ENCODE results near the gene BARX1.
"Not testable (repeated sequence)": the region's sequence is repeated elsewhere in the genome, so short reads cannot be mapped to it uniquely, and the experiment has no call there.

BARX1 gene

DNA sequence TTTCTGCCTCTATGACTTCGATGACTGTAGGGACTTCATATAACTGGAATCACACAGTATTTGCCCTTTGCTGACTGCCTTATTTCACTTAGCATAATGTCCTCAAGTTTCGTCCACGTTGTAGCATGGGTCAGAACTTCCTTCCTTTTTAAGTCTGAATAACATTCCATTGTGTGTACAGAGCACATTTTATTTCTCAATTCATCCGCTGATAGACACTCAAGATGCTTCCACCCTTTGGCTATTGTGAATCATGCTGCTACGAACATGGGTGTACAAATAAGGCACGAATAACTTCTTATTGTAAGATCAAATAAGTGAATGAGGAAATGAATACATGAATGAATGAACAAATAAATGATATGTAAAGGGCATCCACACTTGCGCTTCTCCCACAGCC is 13.0 kb downstream of the BARX1 start:
- DNase-seq, result no peak
- intact Hi-C loops (cut with DNase I), result no loop called here

DNA sequence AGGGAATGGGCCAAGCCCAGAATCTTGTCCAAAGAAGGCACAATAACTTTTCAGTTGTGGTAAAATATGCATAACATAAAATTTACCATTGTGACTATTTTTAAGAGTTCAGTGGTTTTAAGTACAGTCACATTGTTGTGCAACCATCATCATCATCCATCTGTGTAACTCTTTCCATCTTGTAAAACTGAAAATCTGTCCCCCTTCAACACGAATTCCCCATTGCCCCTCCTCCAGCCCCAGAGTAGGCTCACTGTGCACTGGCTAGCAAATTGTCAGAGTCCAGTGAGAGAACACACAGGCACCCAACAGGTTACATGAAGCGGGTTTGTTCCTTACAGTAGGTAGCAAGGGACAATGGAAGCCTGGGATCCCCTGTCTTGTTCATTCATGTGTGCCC is 13.7 kb downstream of the BARX1 start:
- intact Hi-C loops (cut with DNase I), result no loop called here
- no peak for DNase-seq

DNA sequence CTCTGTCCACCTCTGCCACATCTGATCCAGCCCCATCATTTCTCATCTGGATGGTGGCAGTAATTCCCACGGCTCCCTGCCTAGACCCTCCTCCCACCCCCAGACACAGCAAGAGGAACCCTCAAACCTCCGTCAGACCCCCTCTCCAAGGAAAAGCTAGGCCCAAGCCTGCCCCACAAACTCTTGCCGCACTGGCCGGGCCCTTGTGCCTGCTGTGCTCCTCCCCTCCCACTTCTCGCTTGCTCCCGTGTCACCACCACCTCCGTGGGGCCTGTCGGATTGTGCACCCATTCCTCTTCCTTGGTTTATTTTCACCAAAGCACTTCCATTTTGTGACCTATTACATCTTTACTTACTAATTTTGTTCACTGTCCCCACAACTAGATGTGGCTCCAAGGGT is 14.2 kb downstream of the BARX1 start:
- no peak for DNase-seq
- intact Hi-C loops (cut with DNase I), result no loop called here

DNA sequence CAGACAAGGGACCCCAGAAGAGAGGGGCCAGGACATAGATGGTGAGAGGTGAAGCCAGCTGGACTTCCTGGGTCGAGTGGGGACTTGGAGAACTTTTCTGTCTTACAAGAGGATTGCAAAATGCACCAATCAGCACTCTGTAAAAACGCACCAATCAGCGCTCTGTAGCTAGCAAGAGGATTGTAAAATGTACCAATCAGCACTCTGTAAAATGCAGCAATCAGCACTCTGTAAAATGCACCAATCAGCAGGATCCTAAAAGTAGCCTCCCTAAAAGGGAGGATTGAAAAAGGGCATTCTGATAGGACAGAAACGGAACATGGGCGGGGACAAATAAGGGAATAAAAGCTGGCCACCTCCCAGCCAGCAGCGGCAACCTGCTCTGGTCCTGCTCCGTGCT is 15.6 kb downstream of the BARX1 start:
- DNase-seq; intact Hi-C loops (cut with DNase I): not testable (repeated sequence)

DNA sequence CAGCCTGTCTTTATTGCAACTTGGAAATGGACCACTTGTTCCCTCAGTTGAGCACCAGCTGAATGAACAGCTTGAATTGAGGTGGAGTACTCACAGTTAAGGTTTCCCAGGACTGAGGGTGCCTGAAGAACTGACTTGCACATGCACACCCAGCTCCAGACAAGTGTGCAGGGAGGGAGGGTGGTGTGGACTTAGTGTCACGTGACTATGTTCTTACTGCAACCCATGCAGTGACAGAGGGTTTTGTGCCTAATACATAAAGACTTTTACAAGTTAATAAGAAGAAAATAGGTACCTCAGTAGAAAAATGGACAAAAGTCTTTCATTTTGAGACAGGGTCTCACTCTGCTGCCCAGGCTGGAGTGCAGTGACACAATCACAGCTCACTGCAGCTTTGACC is 18.0 kb downstream of the BARX1 start:
- no peak for DNase-seq
- intact Hi-C loops (cut with DNase I), result no loop called here

DNA sequence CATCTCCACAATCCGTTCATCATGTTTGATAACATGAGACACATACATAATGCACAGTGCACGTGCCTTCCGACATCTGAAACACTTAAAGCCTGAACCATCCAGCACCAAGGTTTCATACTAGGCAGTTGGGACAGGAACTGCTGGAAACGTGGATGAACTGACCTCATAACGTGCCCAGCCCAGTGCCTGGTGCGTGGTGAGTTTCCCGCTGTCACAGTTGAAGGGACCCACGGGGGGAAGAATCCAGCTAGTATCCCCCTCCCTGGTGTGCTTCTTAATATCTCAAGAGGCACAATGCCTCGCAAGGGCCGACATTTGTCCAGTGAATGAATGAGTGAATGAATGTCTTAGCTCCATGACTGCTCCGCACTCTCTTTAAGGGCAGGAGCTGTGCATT is 23.2 kb downstream of the BARX1 start:
- no peak for DNase-seq
- intact Hi-C loops (cut with DNase I), result no loop called here

DNA sequence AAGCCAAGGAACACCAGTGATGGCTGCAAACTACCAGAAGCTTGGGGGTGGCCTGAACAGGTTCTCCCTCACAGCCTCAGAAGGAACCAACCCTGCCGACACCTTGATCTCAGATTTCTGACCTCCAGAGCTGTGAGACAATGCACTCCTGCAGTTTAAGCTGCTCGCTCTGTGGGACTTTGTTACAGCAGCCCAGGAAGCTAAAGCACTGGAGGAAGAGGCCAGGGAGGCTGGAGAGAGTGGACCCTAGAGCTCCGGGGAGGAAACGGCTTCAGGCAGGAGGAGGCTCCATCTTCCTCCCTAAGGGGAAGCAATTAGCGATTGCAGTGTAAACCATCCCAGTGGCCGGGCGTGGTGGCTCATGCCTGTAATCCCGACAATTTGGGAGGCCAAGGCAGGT is 25.1 kb downstream of the BARX1 start:
- intact Hi-C loops (cut with DNase I), result no loop called here
- DNase-seq, result no peak

DNA sequence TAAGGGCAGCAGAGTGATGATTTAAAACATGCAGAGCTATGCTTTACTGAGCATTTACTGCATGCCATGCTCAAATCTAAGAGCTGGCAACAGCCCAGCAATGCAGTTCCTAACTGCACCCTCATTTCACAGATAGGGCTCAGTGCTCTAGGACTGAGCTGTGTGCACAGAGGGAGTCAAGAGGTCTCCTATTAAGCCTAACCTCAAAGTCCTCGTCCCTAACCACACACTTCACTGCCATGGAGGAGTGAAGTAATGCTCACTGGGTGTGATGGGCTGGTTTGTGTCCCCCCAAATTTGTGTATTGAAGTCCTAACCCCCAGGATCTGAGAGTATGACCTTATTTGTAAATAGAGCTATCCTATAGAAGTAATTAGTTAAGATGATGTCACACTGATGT is 25.9 kb downstream of the BARX1 start:
- no peak for DNase-seq
- intact Hi-C loops (cut with DNase I), result no loop called here

DNA sequence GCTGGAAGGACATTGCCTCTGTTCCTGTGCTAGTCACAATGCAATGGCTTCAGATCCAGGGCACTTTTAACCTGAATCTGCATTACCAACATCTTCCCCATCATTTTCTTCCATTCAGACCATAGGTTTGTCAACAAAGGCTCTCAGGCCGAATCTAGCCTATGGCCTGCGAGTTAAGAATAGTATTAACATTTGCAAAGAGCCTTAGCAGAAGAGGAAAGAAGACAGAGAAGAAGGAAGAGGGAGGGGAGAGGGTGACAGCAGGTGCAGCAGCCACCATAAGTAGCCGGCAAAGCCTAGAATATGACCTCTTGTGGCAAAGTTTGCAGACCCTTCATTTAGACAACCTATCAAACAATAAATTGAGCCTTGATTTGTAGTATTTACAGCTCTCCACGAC is 32.6 kb downstream of the BARX1 start:
- intact Hi-C loops (cut with DNase I), result no loop called here
- no peak for DNase-seq

DNA sequence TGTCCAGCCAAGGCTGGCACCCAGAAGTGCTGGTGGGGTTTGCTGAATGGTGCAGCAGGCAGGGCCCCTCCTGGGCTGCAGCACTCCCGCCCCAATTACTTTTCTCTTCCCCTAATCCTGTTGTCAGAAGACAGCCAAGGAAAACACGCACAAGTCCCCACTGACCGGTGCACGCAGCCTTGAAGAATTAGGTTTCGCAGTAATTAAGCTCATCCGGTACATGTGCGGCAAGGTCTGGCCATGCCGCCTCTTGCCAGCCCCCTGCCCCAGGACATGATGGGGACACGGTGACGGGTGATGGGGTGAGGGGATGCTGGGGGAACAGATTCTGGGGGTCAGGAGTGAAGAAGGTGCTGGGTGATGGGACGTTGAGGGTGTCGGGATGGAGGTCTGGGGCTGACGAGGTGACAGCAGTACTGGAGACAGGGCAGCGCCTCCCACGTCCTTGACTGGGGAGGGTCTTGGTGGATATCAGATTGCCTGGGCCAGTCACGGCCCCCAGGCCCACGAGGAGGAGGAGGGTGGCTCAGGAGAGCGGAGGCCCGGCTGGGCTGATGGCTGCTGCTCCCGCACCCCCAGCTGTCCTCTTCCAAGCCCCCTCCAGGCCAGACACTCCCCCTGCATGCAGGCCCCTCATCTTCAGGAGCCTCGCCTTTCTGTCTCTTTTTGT is 34.9 kb downstream of the BARX1 start:
- DNase-seq, result no peak
- intact Hi-C loops (cut with DNase I), result no loop called here

DNA sequence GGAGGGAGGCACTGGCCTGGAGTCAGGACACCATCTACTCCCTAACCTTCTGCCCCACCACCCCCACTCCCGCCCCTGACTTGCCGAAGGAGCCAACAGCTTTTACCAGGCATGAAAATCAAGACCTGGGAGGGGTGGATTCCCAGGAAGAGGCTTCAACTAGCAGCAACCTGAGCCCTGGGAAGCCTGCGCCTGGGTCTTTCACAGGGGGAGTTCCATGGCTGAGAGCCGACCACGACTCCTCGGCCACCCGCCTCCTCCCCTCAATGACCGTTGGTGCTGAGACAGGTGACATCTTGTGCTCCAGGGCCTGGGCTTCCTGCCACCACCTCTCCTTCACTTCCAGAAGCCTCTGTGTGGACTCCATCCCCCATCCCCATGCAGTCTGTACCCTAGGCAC is 37.1 kb downstream of the BARX1 start:
- no peak for DNase-seq
- intact Hi-C loops (cut with DNase I), result no loop called here

DNA sequence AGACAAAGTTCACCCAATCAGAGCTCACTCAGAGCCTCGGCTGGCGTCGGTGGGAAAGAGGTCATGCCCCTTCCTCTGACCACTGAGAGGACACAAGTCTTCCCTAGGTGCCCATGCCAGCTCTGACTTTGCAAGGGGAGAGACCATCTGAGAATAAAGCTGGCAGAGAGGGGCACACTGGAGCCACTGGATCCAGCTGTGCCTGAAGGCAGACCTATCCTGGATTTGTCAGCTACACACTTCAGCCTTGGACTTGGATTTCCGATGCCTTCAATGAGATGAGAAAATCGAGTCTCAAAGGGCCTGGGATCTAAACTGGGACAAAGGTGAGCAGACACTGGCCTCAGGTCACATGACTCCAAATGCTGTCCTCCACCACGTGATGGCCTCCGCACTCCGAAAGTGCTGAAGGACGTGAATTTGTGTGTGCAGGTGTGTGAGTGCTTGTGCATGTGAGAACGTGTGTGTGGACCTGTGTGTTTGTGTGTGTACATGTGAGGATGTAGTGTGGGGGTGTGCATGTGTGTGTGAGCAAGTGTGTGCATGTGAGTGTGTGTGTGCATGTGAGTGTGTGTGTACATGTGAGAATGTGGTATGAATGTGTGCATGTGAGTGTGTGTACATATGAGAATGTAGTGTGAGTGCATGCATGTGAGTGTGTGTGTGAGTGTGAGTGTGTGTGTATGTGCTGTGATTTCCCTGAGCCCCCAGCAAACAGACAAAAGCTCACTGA is 37.9 kb downstream of the BARX1 start:
- no peak for DNase-seq
- intact Hi-C loops (cut with DNase I), result no loop called here

DNA sequence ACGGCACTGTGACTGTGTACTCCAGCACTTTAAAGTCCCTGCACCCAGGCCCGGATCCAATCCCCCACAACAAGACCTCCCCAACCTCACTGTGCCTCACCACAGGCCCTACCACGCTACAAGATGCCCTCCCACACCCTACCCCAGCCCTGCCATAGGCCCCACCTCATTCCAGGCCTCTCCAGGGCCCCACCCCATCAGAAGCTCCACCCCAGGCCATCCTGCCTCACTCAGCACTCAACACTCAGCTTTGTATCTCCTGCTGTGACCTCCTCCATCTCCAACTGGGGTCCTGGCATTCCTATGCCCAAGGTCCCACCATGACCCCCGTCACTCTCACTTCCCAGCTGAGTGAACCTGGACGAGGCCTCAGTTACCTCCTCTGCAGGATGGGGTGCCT is 38.8 kb downstream of the BARX1 start:
- DNase-seq, result no peak
- intact Hi-C loops (cut with DNase I), result no loop called here

DNA sequence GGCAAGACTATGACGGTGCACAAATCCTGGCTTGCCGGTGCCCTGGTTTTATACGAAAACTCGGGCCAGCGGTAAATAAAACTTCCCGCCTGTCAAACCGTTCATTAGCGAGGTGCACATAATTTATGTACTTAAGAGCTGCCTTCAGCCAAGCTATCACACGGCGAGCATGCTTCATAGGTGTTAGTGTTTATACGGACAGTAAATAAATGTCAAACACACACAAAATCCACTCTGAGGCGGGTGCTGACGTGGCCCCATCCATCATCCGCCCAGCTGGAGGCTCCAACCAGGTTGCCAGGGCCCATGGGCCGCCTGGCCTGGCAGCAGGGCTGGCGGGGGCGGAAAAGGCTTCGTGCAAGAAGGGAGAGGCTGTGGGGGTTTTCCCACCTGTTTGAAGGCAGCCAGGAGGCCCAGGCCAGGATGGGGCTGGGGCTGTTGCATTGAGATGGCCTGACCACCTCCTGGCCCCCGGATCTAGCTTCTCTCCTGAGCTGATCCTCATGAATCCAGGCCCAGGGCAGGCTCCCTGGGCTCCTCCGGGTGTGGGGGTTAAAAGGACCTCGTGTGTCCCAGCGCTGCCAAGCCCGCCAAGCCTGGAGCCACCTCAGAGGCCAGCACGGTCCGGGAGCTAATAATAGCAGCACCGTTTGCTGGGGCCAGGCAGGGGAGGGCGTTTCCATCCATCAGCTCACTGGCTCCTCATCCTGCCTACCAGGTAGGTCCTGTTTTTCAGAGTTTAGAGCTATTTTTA is 43.2 kb downstream of the BARX1 start:
- no peak for DNase-seq
- intact Hi-C loops (cut with DNase I), result no loop called here

DNA sequence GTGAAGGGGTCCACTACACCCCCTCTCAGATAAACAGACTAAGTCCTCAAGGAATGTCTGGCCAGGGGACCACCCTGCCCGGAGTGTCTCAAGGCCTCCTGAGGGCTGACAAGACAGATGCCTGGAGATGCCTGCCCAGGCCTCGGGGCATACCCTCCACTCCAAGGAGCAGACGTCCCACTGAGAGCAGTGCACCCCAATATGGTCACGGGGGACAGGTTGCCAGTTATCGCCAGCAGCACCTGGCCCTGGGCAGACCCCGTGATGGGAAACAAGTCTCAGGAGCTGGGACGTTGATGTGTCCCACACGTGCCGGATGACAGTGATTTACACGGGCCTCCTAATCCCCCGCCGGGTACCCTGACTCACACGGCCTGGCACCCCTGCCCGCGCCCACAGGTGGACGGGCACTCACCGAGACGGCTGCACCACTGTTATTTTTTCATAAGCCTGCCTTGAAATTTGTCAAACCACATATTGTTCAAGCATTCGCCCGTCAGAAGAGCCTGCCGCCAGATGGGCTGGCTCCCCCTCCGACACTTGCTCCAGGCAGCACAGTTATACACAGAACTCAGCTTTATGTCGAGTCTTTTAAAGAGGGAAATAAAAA is 43.9 kb downstream of the BARX1 start:
- DNase-seq, result no peak
- intact Hi-C loops (cut with DNase I), result no loop called here

DNA sequence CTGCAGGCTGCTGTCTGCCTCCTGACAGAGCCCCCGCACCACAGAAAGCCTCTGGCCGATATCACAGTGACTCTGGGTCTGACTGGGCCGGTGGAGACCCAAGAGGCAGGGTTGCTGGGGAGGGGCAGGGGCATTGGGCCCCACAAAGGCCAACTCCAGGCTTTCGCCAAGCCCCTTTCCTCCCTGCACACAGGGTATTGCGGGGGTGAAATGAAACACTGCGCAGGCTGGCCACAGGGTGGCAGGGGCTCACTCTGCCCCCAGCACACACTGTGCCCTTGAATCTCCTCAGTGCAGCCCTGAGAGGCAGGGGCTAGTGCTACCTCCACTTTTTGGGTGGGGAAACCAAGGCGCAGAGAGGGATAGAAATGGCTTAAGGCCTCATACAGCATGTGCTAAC is 44.6 kb downstream of the BARX1 start:
- intact Hi-C loops (cut with DNase I), result no loop called here
- no peak for DNase-seq

DNA sequence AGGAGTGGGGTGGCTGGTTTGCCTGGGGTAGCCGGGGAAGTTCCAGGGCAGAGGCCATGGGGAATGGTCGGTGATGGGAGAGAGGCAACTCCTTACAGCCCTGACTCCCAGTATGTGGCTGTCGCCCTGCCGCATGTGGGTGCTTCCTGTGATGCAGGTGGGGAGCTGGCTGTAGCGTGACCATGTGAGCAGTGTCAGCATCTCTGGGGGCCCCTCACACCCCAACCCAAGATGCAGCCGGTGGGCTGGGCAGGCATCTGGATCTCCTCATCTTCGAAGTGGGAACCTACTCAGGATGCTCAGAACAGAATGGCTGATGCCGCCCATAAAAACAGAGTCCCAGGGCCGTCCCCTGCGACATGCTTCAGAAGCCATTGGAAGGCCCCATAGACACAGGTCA is 45.0 kb downstream of the BARX1 start:
- intact Hi-C loops (cut with DNase I), result no loop called here
- no peak for DNase-seq

DNA sequence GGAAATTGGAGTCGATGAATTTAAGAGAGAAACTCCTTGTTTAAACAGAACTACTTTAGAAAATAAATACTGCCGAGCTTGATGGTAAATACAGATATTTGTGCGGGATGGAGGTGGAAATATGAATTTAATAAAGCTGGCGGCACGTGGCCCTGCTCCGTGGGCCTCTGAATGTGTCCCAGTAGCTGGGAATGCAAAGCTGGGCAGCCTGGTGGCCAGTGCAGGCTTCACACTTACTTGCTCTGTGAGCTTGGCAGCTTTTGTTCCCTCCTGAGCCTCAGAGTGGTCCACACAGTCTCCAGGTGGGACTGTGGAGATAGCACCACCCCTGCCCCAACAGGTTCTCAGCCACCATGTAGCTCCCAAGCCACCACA is 45.9 kb downstream of the BARX1 start:
- DNase-seq, result no peak
- intact Hi-C loops (cut with DNase I), result no loop called here

DNA sequence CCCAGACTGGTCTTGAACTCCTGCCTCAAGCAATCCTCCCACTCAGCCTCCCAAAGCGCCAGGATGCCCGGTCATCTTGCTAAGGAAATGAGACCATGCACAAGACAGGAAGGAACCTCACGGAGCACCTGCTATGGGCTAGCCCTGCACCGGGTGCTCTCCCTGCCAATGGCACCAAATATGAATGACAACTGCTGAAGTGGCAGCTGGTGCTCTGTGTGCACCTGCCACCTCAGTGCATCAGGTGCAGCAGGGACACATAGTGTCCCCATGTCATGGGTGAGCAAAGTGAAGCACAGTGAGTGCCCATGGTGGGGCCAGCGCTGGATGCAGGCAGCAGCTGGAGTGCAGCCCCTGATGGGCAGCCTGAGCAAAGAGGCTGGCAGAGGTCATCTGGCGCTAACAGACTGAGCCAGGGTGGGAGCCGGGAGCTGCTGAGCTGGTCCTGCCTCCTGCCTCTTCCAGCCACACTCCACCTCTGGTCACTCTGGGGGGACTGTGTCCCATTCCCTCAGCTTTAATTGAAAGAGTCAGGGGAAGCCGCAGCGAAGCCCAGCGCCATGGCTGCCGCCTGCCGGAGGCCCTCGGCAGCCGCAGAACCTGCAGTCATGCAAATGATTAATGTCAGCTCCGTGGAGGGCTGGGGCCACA is 46.4 kb downstream of the BARX1 start:
- intact Hi-C loops (cut with DNase I), result no loop called here
- no peak for DNase-seq

Data from head of caudate nucleus (tissue), 42 donors.